Neural cell (in vitro differentiated cells): ENCODE results near the gene IMMP1L. TPM values are rescaled to one million over a fixed set of nuclear protein-coding genes. Genes with fewer than 3 reads are reported as not detected.

ENCODE experiments used
- H2AFZ ChIP-seq: fragments of 200-600, 300-800 bp; sonication (generic), shearing (Covaris generic); 2 replicates; pipeline ENCODE4 v1.6.0; 2014; ENCODE audit warnings: low read depth, mild to moderate bottlenecking, antibody characterized with exemption, low read length, moderate library complexity
- H3F3A ChIP-seq: fragments of 200-600 bp; shearing (Covaris generic); 2 replicates; pipeline ENCODE4 v1.6.1; 2016; ENCODE audit warnings: mild to moderate bottlenecking, moderate library complexity, mixed read lengths, antibody characterized with exemption, low read length; ENCODE audit not compliant: insufficient read depth, poor library complexity, severe bottlenecking
- H3K27ac ChIP-seq: fragments of 200-600, 300-800 bp; sonication (generic), shearing (Covaris generic); 2 replicates; pipeline ENCODE4 v1.5.1; 2014; ENCODE audit warnings: mild to moderate bottlenecking, low read length, moderate library complexity
- H3K27me3 ChIP-seq: fragments of 300-800, 200-600 bp; sonication (generic), shearing (Covaris generic); 2 replicates; pipeline ENCODE4 v1.6.0; 2014; ENCODE audit warnings: mild to moderate bottlenecking, low read depth, low read length, moderate library complexity; ENCODE audit not compliant: insufficient read depth
- H3K36me3 ChIP-seq: fragments of 300-800, 200-600 bp; sonication (generic), shearing (Covaris generic); 2 replicates; pipeline ENCODE4 v1.5.1; 2014; ENCODE audit warnings: mild to moderate bottlenecking, antibody characterized with exemption, low read length, moderate library complexity; ENCODE audit not compliant: insufficient read depth
- H3K4me2 ChIP-seq: fragments of 300-800, 200-600 bp; sonication (generic), shearing (Covaris generic); 2 replicates; pipeline ENCODE4 v1.6.0; 2014; ENCODE audit warnings: mild to moderate bottlenecking, low read length
- H3K4me3 ChIP-seq: fragments of 300-800, 200-600 bp; sonication (generic), shearing (Covaris generic); 2 replicates; pipeline ENCODE4 v1.5.1; 2014; ENCODE audit warnings: mild to moderate bottlenecking, low read length, moderate library complexity
- H3K79me2 ChIP-seq: fragments of 200-600 bp; shearing (Covaris generic); replicated peaks from 2 replicates; pipeline ENCODE4 v1.6.0; 2014; ENCODE audit warnings: mild to moderate bottlenecking, low read length, moderate library complexity; ENCODE audit not compliant: insufficient read depth
- H3K9ac ChIP-seq: fragments of 300-800, 200-600 bp; sonication (generic), shearing (Covaris generic); 2 replicates; pipeline ENCODE4 v1.6.1; 2016; ENCODE audit warnings: mild to moderate bottlenecking, low read length, mixed read lengths
- H3K9me2 ChIP-seq: fragments of 200-600 bp; shearing (Covaris generic); 2 replicates; pipeline ENCODE4 v1.6.1; 2016; ENCODE audit warnings: mild to moderate bottlenecking, low read length, mixed read lengths; ENCODE audit not compliant: insufficient read depth
- H3K9me3 ChIP-seq: fragments of 200-600, 300-800 bp; sonication (generic), shearing (Covaris generic); 2 replicates; pipeline ENCODE4 v1.6.1; 2016; ENCODE audit warnings: mild to moderate bottlenecking, mixed run types, low read length, moderate library complexity, mixed read lengths
- H4K20me1 ChIP-seq: fragments of 200-600 bp; shearing (Covaris generic); 2 replicates; pipeline ENCODE4 v1.6.1; 2016; ENCODE audit warnings: mild to moderate bottlenecking, mixed run types; ENCODE audit not compliant: insufficient read depth
- EP300 ChIP-seq: fragments of 450-650 bp; conservative IDR thresholded peaks from 2 replicates; pipeline ENCODE4 v1.6.1; 2014; ENCODE audit warnings: antibody characterized with exemption, mild to moderate bottlenecking, moderate library complexity; ENCODE audit not compliant: poor library complexity, severe bottlenecking
- EZH2 ChIP-seq: fragments of 200-600, 300-800 bp; shearing (Covaris generic), sonication (generic); IDR thresholded peaks from 2 replicates; pipeline ENCODE4 v1.6.1; 2014; ENCODE audit warnings: antibody characterized with exemption, low read length, borderline replicate concordance, mild to moderate bottlenecking; ENCODE audit not compliant: insufficient read depth, poor library complexity, severe bottlenecking
- MXI1 ChIP-seq: fragments of 450-650 bp; conservative IDR thresholded peaks from 2 replicates; pipeline ENCODE4 v1.6.1; 2014; ENCODE audit warnings: antibody characterized with exemption, mild to moderate bottlenecking; ENCODE audit not compliant: poor library complexity, severe bottlenecking
- POLR2AphosphoS5 ChIP-seq: IDR thresholded peaks from 2 replicates; pipeline ENCODE4 v1.6.1; 2012
- RAD21 ChIP-seq: fragments of 450-650 bp; conservative IDR thresholded peaks from 2 replicates; pipeline ENCODE4 v1.6.1; 2014; ENCODE audit warnings: antibody characterized with exemption, mild to moderate bottlenecking, moderate library complexity
- SMC3 ChIP-seq: fragments of 450-650 bp; conservative IDR thresholded peaks from 2 replicates; pipeline ENCODE4 v1.6.1; 2014; ENCODE audit warnings: antibody characterized with exemption, mild to moderate bottlenecking, moderate library complexity; ENCODE audit not compliant: poor library complexity
- TAF1 ChIP-seq: IDR thresholded peaks from 2 replicates; pipeline ENCODE4 v1.6.1; 2012; ENCODE audit warnings: low read depth
- polyA plus RNA-seq: library from polyadenylated mRNA; depleted of rRNA; stranded (reverse); fragments of >200 nt; gene quantifications from 2 replicates; pipeline ENCODE4 v1.2.3, GENCODE V29; 2014
- TF ChIP-seq, protein P1 (sequence below): IDR thresholded peaks from 2 replicates; pipeline ENCODE4 v1.6.1; 2012; ENCODE audit warnings: borderline replicate concordance
- TF ChIP-seq, protein P2 (sequence below): fragments of 450-650 bp; IDR thresholded peaks from 2 replicates; pipeline ENCODE4 v1.5.1; 2014; ENCODE audit warnings: antibody characterized with exemption, mild to moderate bottlenecking, moderate library complexity; ENCODE audit not compliant: poor library complexity, severe bottlenecking

IMMP1L gene
- polyA plus RNA-seq, 1 donor from 2014 or later = 386 TPM

DNA sequence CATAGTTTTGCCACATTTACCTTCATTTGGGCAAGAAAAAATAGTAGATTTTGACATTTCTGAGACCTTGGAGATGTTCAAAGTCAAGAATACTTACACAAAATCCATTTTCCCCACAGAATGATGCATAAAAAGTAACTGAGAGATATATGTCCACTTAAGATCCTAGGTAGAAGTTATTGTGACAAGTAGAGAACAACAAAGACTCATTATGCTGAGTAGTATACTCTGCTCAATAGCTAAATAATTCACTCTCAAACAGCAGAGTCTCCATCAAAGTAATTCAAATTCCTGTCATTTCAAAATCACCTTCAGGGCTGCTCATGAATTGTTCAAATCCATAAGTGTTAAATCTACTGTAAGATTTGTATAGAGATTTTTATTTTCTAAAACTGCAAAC is 35.3 kb downstream of the IMMP1L start:
- no peaks in the 10 kb centered on the region for H3K27me3 ChIP-seq
- no peak overlapping the region for H3K4me3 ChIP-seq
- H3K9me2 ChIP-seq = no peaks in the 10 kb centered on the region
- no peaks in the 10 kb centered on the region for H4K20me1 ChIP-seq
- TF ChIP-seq MXI1 = no peak
- TF ChIP-seq RAD21 = no peak
- no peak for TF ChIP-seq TAF1
- TF ChIP-seq EP300 = peak; percentile 74
- TF ChIP-seq, protein P1, sequence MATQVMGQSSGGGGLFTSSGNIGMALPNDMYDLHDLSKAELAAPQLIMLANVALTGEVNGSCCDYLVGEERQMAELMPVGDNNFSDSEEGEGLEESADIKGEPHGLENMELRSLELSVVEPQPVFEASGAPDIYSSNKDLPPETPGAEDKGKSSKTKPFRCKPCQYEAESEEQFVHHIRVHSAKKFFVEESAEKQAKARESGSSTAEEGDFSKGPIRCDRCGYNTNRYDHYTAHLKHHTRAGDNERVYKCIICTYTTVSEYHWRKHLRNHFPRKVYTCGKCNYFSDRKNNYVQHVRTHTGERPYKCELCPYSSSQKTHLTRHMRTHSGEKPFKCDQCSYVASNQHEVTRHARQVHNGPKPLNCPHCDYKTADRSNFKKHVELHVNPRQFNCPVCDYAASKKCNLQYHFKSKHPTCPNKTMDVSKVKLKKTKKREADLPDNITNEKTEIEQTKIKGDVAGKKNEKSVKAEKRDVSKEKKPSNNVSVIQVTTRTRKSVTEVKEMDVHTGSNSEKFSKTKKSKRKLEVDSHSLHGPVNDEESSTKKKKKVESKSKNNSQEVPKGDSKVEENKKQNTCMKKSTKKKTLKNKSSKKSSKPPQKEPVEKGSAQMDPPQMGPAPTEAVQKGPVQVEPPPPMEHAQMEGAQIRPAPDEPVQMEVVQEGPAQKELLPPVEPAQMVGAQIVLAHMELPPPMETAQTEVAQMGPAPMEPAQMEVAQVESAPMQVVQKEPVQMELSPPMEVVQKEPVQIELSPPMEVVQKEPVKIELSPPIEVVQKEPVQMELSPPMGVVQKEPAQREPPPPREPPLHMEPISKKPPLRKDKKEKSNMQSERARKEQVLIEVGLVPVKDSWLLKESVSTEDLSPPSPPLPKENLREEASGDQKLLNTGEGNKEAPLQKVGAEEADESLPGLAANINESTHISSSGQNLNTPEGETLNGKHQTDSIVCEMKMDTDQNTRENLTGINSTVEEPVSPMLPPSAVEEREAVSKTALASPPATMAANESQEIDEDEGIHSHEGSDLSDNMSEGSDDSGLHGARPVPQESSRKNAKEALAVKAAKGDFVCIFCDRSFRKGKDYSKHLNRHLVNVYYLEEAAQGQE = no peak
- TF ChIP-seq SMC3 = no peak
- TF ChIP-seq EZH2 = no peak
- TF ChIP-seq, protein P2, sequence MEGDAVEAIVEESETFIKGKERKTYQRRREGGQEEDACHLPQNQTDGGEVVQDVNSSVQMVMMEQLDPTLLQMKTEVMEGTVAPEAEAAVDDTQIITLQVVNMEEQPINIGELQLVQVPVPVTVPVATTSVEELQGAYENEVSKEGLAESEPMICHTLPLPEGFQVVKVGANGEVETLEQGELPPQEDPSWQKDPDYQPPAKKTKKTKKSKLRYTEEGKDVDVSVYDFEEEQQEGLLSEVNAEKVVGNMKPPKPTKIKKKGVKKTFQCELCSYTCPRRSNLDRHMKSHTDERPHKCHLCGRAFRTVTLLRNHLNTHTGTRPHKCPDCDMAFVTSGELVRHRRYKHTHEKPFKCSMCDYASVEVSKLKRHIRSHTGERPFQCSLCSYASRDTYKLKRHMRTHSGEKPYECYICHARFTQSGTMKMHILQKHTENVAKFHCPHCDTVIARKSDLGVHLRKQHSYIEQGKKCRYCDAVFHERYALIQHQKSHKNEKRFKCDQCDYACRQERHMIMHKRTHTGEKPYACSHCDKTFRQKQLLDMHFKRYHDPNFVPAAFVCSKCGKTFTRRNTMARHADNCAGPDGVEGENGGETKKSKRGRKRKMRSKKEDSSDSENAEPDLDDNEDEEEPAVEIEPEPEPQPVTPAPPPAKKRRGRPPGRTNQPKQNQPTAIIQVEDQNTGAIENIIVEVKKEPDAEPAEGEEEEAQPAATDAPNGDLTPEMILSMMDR = no peak
- TF ChIP-seq POLR2AphosphoS5 = peak; percentile 68
- peak overlapping the region; percentile 17 for H3K27ac ChIP-seq
- no peaks in the 10 kb centered on the region for H3F3A ChIP-seq
- peaks cover 8% of the 10 kb centered on the region for H3K79me2 ChIP-seq
- no peak overlapping the region for H3K4me2 ChIP-seq
- no peaks in the 10 kb centered on the region for H3K36me3 ChIP-seq
- no peak overlapping the region for H3K9ac ChIP-seq
- H2AFZ ChIP-seq = no peak overlapping the region
- no peaks in the 10 kb centered on the region for H3K9me3 ChIP-seq

DNA sequence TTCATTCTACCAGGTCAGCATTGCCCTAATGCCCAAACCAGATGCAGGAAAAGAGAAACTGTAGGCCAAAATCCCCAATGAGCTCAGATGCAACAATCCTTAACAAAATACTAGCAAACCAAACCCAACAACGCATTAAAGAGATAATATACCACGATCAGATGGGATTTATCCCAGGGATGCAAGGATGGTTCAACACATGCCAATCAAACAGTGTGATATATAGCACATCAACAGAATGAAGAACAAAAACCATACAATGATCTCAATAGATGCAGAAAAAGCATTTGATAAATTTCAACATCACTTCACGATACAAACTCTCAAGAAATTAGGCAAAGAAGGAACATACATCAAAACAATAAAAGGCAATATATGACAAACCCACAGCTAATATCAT is 45.0 kb downstream of the IMMP1L start:
- no peak overlapping the region for H3K4me3 ChIP-seq
- no peak overlapping the region for H3K27ac ChIP-seq
- no peak overlapping the region for H3K9ac ChIP-seq
- no peak overlapping the region for H2AFZ ChIP-seq
- no peak overlapping the region for H3K4me2 ChIP-seq
- no peaks in the 10 kb centered on the region for H3K27me3 ChIP-seq
- H3K36me3 ChIP-seq = no peaks in the 10 kb centered on the region
- H3K9me2 ChIP-seq = no peaks in the 10 kb centered on the region
- H3K79me2 ChIP-seq = peaks cover 6% of the 10 kb centered on the region
- TF ChIP-seq EZH2 (no peak), RAD21 (no peak), SMC3 (no peak), MXI1 (no peak), EP300 (no peak), TAF1 (no peak), POLR2AphosphoS5 (no peak)
- TF ChIP-seq, protein P1 = no peak
- TF ChIP-seq, protein P2 = no peak
- H4K20me1 ChIP-seq = no peaks in the 10 kb centered on the region
- H3F3A ChIP-seq = no peaks in the 10 kb centered on the region
- H3K9me3 ChIP-seq = peaks cover 4% of the 10 kb centered on the region
